ENCODE data around the gene CDH8.

DNA sequence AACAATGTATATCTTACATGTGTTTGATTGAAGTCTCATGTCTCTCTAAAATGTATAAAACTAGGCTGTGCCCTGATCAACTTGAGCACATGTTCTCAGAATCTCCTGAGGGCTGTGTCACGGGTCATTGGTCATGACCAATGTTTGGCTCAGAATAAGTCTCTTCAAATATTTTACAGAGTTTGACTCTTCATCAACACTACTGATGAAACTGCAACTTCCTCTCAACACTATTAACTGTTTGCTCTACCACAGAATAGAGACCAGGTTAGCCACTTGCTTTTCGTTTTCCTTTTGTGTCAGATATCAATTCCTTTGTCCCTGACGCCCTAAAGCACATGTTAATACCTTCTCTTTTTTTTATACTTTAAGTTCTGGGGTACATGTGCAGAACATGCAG lies 358.1 kb downstream of the CDH8 start:
- TF ChIP-seq, protein P1, sequence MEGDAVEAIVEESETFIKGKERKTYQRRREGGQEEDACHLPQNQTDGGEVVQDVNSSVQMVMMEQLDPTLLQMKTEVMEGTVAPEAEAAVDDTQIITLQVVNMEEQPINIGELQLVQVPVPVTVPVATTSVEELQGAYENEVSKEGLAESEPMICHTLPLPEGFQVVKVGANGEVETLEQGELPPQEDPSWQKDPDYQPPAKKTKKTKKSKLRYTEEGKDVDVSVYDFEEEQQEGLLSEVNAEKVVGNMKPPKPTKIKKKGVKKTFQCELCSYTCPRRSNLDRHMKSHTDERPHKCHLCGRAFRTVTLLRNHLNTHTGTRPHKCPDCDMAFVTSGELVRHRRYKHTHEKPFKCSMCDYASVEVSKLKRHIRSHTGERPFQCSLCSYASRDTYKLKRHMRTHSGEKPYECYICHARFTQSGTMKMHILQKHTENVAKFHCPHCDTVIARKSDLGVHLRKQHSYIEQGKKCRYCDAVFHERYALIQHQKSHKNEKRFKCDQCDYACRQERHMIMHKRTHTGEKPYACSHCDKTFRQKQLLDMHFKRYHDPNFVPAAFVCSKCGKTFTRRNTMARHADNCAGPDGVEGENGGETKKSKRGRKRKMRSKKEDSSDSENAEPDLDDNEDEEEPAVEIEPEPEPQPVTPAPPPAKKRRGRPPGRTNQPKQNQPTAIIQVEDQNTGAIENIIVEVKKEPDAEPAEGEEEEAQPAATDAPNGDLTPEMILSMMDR (IDR thresholded peaks at IDR 0.05), result no peak
- TF ChIP-seq POLR2A (IDR thresholded peaks at IDR 0.05), result no peak

Data from gastroesophageal sphincter (tissue), 3 donors.